ENCODE measurements around the gene ISCA1. TPM values are rescaled to one million over a fixed set of nuclear protein-coding genes. Genes with fewer than 3 reads are reported as not detected.

ISCA1 gene
- total and polyA plus RNA-seq, 2 donors (not counting 1 experiment from before 2014, with no cell fraction given) = 19.2 to 44.8 TPM

- H3K36me3 ChIP-seq (ENCODE audit: control insufficient read depth, insufficient read depth, low read length) = no peaks in the 10 kb centered on the region
- H4K20me1 ChIP-seq (ENCODE audit: control insufficient read depth, extremely low read depth, insufficient read depth, low read length) = no peaks in the 10 kb centered on the region
- H3K4me3 ChIP-seq (replicated peaks in 1 of 4; ENCODE audit: control extremely low read depth in 1 of 4, insufficient read depth in 1 of 4, low read depth in 3 of 4, low read length in 4 of 4) = peak overlapping the region in 2 of 4 experiments; percentile 77 to 93
- DNase-seq (ENCODE audit: low read depth in 2 of 2) = no peak
- TF ChIP-seq, protein P1, sequence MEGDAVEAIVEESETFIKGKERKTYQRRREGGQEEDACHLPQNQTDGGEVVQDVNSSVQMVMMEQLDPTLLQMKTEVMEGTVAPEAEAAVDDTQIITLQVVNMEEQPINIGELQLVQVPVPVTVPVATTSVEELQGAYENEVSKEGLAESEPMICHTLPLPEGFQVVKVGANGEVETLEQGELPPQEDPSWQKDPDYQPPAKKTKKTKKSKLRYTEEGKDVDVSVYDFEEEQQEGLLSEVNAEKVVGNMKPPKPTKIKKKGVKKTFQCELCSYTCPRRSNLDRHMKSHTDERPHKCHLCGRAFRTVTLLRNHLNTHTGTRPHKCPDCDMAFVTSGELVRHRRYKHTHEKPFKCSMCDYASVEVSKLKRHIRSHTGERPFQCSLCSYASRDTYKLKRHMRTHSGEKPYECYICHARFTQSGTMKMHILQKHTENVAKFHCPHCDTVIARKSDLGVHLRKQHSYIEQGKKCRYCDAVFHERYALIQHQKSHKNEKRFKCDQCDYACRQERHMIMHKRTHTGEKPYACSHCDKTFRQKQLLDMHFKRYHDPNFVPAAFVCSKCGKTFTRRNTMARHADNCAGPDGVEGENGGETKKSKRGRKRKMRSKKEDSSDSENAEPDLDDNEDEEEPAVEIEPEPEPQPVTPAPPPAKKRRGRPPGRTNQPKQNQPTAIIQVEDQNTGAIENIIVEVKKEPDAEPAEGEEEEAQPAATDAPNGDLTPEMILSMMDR (conservative IDR thresholded peaks at IDR 0.05 in 1 of 2, IDR thresholded peaks at IDR 0.05 in 1 of 2; ENCODE audit: low read depth in 1 of 2, low read length in 2 of 2) = no peak
- no peak for TF ChIP-seq EZH2 (IDR thresholded peaks at IDR 0.05; ENCODE audit: low read length, missing control alignments)
- no peak overlapping the region for H2AFZ ChIP-seq (ENCODE audit: low read length)
- H3K79me2 ChIP-seq (ENCODE audit: control insufficient read depth, insufficient read depth, low read length) = peaks cover 47% of the 10 kb centered on the region
- no peaks in the 10 kb centered on the region for H3K27me3 ChIP-seq (ENCODE audit: control insufficient read depth, insufficient read depth, low read length)
- H3K9me3 ChIP-seq (ENCODE audit: control insufficient read depth, insufficient read depth, low read depth, low read length) = no peaks in the 10 kb centered on the region
- H3K9ac ChIP-seq (ENCODE audit: insufficient read depth, low read length) = no peak overlapping the region
- H3K27ac ChIP-seq (ENCODE audit: insufficient read depth, low read length) = no peak overlapping the region
- peak overlapping the region; percentile 95 for H3K4me2 ChIP-seq (ENCODE audit: extremely low read depth, insufficient read depth, low read length)
- H3K4me1 ChIP-seq (ENCODE audit: control insufficient read depth, extremely low read depth, insufficient read depth, low read length) = peaks cover 4% of the 10 kb centered on the region
Observed at GRCh38 chr9:86280580-86280979, 1.8 kb downstream of the ISCA1 start.

DNA sequence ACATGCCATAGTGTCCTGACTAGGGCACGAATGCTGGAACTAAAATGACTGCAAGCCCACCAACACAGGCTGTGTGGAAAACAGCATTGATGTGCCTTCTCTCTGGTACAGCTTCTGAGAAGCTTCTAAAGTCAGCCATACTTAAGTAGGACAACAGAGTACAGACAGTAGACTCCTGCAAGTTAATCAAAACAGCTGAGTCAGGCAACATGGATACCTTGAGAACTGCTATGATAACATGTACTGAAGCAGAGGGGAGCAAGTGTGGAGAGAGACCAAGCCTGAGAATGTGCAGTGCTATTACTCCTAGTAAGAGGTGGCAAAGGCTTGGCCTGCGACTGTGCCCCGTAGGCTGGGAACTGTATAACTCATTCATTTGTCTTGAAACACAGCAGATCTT is 2.5 kb downstream of the ISCA1 start:
- no peaks in the 10 kb centered on the region for H4K20me1 ChIP-seq (ENCODE audit: control insufficient read depth, extremely low read depth, insufficient read depth, low read length)
- TF ChIP-seq, protein P1 (conservative IDR thresholded peaks at IDR 0.05 in 1 of 2, IDR thresholded peaks at IDR 0.05 in 1 of 2; ENCODE audit: low read depth in 1 of 2, low read length in 2 of 2) = no peak
- no peak for TF ChIP-seq EZH2 (IDR thresholded peaks at IDR 0.05; ENCODE audit: low read length, missing control alignments)
- DNase-seq (ENCODE audit: low read depth in 2 of 2) = no peak
- peaks cover 4% of the 10 kb centered on the region for H3K4me1 ChIP-seq (ENCODE audit: control insufficient read depth, extremely low read depth, insufficient read depth, low read length)
- no peaks in the 10 kb centered on the region for H3K9me3 ChIP-seq (ENCODE audit: control insufficient read depth, insufficient read depth, low read depth, low read length)
- no peaks in the 10 kb centered on the region for H3K36me3 ChIP-seq (ENCODE audit: control insufficient read depth, insufficient read depth, low read length)
- H2AFZ ChIP-seq (ENCODE audit: low read length) = no peak overlapping the region
- no peak overlapping the region for H3K4me3 ChIP-seq (replicated peaks in 1 of 4; ENCODE audit: control extremely low read depth in 1 of 4, insufficient read depth in 1 of 4, low read depth in 3 of 4, low read length in 4 of 4)
- no peak overlapping the region for H3K27ac ChIP-seq (ENCODE audit: insufficient read depth, low read length)
- H3K79me2 ChIP-seq (ENCODE audit: control insufficient read depth, insufficient read depth, low read length) = peaks cover 47% of the 10 kb centered on the region
- H3K27me3 ChIP-seq (ENCODE audit: control insufficient read depth, insufficient read depth, low read length) = no peaks in the 10 kb centered on the region
- no peak overlapping the region for H3K4me2 ChIP-seq (ENCODE audit: extremely low read depth, insufficient read depth, low read length)
- H3K9ac ChIP-seq (ENCODE audit: insufficient read depth, low read length) = no peak overlapping the region

GRCh38 chr9:86277072-86277471 is 5.3 kb downstream of the ISCA1 start:
- H3K4me1 ChIP-seq (ENCODE audit: control insufficient read depth, extremely low read depth, insufficient read depth, low read length) = peaks cover 2% of the 10 kb centered on the region
- H3K4me2 ChIP-seq (ENCODE audit: extremely low read depth, insufficient read depth, low read length) = no peak overlapping the region
- peaks cover 6% of the 10 kb centered on the region for H3K36me3 ChIP-seq (ENCODE audit: control insufficient read depth, insufficient read depth, low read length)
- H2AFZ ChIP-seq (ENCODE audit: low read length) = no peak overlapping the region
- no peaks in the 10 kb centered on the region for H3K9me3 ChIP-seq (ENCODE audit: control insufficient read depth, insufficient read depth, low read depth, low read length)
- DNase-seq (ENCODE audit: low read depth in 2 of 2) = no peak
- no peaks in the 10 kb centered on the region for H3K27me3 ChIP-seq (ENCODE audit: control insufficient read depth, insufficient read depth, low read length)
- H3K27ac ChIP-seq (ENCODE audit: insufficient read depth, low read length) = no peak overlapping the region
- peaks cover 51% of the 10 kb centered on the region for H3K79me2 ChIP-seq (ENCODE audit: control insufficient read depth, insufficient read depth, low read length)
- TF ChIP-seq, protein P1 (conservative IDR thresholded peaks at IDR 0.05 in 1 of 2, IDR thresholded peaks at IDR 0.05 in 1 of 2; ENCODE audit: low read depth in 1 of 2, low read length in 2 of 2) = no peak
- no peak for TF ChIP-seq EZH2 (IDR thresholded peaks at IDR 0.05; ENCODE audit: low read length, missing control alignments)
- no peak overlapping the region for H3K4me3 ChIP-seq (replicated peaks in 1 of 4; ENCODE audit: control extremely low read depth in 1 of 4, insufficient read depth in 1 of 4, low read depth in 3 of 4, low read length in 4 of 4)
- no peaks in the 10 kb centered on the region for H4K20me1 ChIP-seq (ENCODE audit: control insufficient read depth, extremely low read depth, insufficient read depth, low read length)
- no peak overlapping the region for H3K9ac ChIP-seq (ENCODE audit: insufficient read depth, low read length)

All from fibroblast of lung (primary cell).